UCSD-AML1 (cell line): ENCODE results near the gene BPIFB3.
A peak's percentile ranks its signal among the peaks of the same experiment; 100 is the strongest.

Experiments
- DNase-seq: peaks from one replicate; lab custom pipeline; 2025; ENCODE audit not compliant: unreplicated experiment; lab: John Stamatoyannopoulos, UW

BPIFB3 gene

GRCh38 chr20:33061658-33062028 is 7.9 kb downstream of the BPIFB3 start:
- no peak for DNase-seq

- DNase-seq = no peak
These were observed 8.6 kb downstream of the BPIFB3 start for GRCh38 chr20:33062105-33062824.

GRCh38 chr20:33062825-33063149 is 9.1 kb downstream of the BPIFB3 start:
- DNase-seq = no peak

- no peak for DNase-seq
These were observed 9.6 kb downstream of the BPIFB3 start for GRCh38 chr20:33063271-33063670.

- DNase-seq = no peak
These were observed 11.0 kb downstream of the BPIFB3 start for GRCh38 chr20:33064572-33065287.

GRCh38 chr20:33065785-33066184 is 12.1 kb downstream of the BPIFB3 start:
- DNase-seq = no peak

- peak; percentile 55 for DNase-seq
These were observed 14.1 kb downstream of the BPIFB3 start for GRCh38 chr20:33067806-33068205.

- DNase-seq = no peak
These were observed 14.7 kb downstream of the BPIFB3 start for GRCh38 chr20:33068251-33068939.

- no peak for DNase-seq
These were observed 16.0 kb downstream of the BPIFB3 start for GRCh38 chr20:33069673-33070072.

GRCh38 chr20:33070111-33071053 is 16.7 kb downstream of the BPIFB3 start:
- peak; percentile 66 for DNase-seq

- no peak for DNase-seq
These were observed 17.5 kb downstream of the BPIFB3 start for GRCh38 chr20:33071198-33071597.

- no peak for DNase-seq
These were observed 18.7 kb downstream of the BPIFB3 start for GRCh38 chr20:33072362-33072761.

- DNase-seq = no peak
These were observed 19.1 kb downstream of the BPIFB3 start for GRCh38 chr20:33072813-33073212.

GRCh38 chr20:33074675-33075074 is 21.0 kb downstream of the BPIFB3 start:
- no peak for DNase-seq

GRCh38 chr20:33075281-33075680 is 21.6 kb downstream of the BPIFB3 start:
- no peak for DNase-seq

- peak; percentile 59 for DNase-seq
These were observed 23.1 kb downstream of the BPIFB3 start for GRCh38 chr20:33076662-33077372.

GRCh38 chr20:33079259-33079658 is 25.6 kb downstream of the BPIFB3 start, which contains the start of gene BPIFB4:
Gene BPIFB4 (plus strand): TSS chr20:33079643. CDS start chr20:33081527, 1,884 bp downstream.
- no peak for DNase-seq

- DNase-seq = no peak
These were observed 27.9 kb downstream of the BPIFB3 start for GRCh38 chr20:33081411-33082154.

GRCh38 chr20:33082546-33082945 is 28.8 kb downstream of the BPIFB3 start:
- no peak for DNase-seq
